ENCODE results near the gene LHFPL5.

LHFPL5 gene

GRCh38 chr6:35804996-35805736 lies at the start of gene LHFPL5:
TSS of gene LHFPL5 (plus strand) at chr6:35805352. CDS start at chr6:35805671, 319 bp downstream.
- peak; percentile 4 for DNase-seq

- DNase-seq: no peak
These were observed 47.6 kb upstream of the LHFPL5 start for GRCh38 chr6:35757456-35758123.

- no peak for DNase-seq
These were observed 45.7 kb upstream of the LHFPL5 start for GRCh38 chr6:35759426-35759825.

- no peak for DNase-seq
These were observed 39.4 kb upstream of the LHFPL5 start for GRCh38 chr6:35765739-35766138.

- no peak for DNase-seq
These were observed 35.9 kb upstream of the LHFPL5 start for GRCh38 chr6:35769211-35769610.

GRCh38 chr6:35771343-35771627 lies 33.9 kb upstream of the LHFPL5 start:
- DNase-seq: no peak

GRCh38 chr6:35774116-35774794 lies 30.9 kb upstream of the LHFPL5 start:
- no peak for DNase-seq

- DNase-seq: no peak
These were observed 30.1 kb upstream of the LHFPL5 start for GRCh38 chr6:35775031-35775430.

- DNase-seq: no peak
These were observed 28.6 kb upstream of the LHFPL5 start, which contains the start of gene CLPSL2 for GRCh38 chr6:35776364-35777215. TSS of gene CLPSL2 (plus strand) at chr6:35776598. CDS start at chr6:35776619, 21 bp downstream.

GRCh38 chr6:35777356-35778102 lies 27.6 kb upstream of the LHFPL5 start:
- no peak for DNase-seq

GRCh38 chr6:35778437-35778836 lies 26.7 kb upstream of the LHFPL5 start:
- DNase-seq: no peak

- DNase-seq: no peak
These were observed 24.4 kb upstream of the LHFPL5 start, which contains the start of gene CLPSL1 for GRCh38 chr6:35780719-35781118. TSS of gene CLPSL1 (plus strand) at chr6:35781019. CDS start at chr6:35781111, 92 bp downstream.

- no peak for DNase-seq
These were observed 23.9 kb upstream of the LHFPL5 start for GRCh38 chr6:35781290-35781689.

- no peak for DNase-seq
These were observed 22.7 kb upstream of the LHFPL5 start for GRCh38 chr6:35782424-35782823.

- no peak for DNase-seq
These were observed 21.0 kb upstream of the LHFPL5 start for GRCh38 chr6:35784200-35784599.

GRCh38 chr6:35786272-35786671 lies 18.9 kb upstream of the LHFPL5 start:
- no peak for DNase-seq

- no peak for DNase-seq
These were observed 18.3 kb upstream of the LHFPL5 start for GRCh38 chr6:35786810-35787209.

- DNase-seq: no peak
These were observed 17.6 kb upstream of the LHFPL5 start for GRCh38 chr6:35787266-35788218.

- no peak for DNase-seq
These were observed 16.6 kb upstream of the LHFPL5 start for GRCh38 chr6:35788423-35788982.

GRCh38 chr6:35790683-35791082 lies 14.5 kb upstream of the LHFPL5 start:
- DNase-seq: no peak
